GM19043 (cell line): ENCODE data around the gene SHPK.

Source experiments
- ATAC-seq: cut with Tn5 transposase; IDR thresholded peaks from one replicate; pipeline ENCODE4 v1.9.1; 2021; ENCODE audit warnings: low read depth; ENCODE audit not compliant: unreplicated experiment

The SHPK gene

DNA sequence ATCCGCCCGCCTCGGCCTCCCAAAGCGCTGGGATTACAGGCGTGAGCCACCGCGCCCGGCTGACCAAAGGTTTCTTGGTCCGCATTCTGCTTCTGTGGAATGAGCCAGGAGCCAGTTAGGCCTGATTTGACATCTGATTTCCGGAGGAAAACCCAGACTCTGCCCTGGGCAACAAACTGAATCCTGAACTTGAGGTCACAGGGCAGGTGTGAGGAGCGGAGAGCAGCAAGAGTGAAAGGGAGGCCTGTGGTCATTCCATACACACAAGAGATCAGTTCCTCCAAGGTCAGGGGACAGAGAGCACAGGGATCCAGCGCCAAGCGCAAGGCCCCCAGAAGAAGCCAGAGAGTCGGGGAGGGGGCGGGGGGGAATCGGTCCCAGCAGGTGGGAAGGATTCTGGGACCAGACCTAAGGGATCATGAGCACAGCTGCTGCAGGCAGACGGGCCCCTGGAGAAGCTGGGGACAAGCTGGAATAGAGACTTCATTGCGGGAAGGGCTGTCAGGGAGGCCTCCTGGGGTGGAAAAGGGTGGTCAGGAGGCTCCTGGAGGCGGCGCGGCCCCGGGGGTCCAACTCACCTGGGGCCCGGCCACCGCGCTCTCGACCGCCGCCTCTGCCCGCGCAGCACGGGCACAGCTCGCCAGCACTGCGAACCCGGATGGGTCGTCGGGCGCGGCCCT lies 436 bp downstream of the SHPK start:
- no peak for ATAC-seq

DNA sequence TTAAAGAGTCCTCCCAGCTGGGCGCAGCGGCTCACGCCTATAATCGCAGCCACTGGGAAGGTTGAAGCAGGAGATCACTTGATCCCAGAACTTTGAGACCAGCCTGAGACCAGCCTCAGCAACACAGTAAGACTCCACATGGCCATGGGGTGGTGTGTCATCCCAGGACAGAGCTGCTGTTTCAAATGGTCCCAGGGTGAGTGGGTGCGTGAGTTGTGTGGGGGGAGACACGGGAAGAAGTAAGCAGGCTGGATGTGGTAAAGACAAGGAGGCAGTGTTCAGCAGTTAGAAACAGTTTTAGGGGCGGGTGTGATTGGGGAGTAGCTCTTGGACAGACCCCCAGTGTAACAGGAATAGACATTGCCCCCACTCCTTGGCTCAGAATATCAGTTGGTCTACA lies 3.8 kb downstream of the SHPK start:
- no peak for ATAC-seq

DNA sequence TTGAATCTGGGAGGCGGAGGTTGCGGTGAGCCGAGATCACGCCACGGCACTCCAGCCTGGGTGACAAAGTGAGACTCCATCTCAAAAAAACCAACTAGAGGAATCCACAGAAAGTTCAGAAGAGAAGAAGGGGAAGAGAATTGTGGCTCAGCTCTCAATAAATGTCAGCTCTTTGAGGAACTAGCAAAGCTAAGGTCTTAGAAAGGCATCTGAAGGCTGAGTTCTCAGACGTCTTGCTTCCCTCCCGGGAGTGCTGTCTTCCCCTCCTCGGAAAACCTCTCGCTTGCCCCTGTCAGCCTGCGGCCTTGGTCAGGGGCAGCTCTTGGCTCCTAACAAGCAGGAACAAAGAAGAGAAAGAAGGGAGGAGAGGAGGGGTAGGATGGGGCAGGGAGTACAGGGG lies 5.3 kb downstream of the SHPK start:
- ATAC-seq: no peak

DNA sequence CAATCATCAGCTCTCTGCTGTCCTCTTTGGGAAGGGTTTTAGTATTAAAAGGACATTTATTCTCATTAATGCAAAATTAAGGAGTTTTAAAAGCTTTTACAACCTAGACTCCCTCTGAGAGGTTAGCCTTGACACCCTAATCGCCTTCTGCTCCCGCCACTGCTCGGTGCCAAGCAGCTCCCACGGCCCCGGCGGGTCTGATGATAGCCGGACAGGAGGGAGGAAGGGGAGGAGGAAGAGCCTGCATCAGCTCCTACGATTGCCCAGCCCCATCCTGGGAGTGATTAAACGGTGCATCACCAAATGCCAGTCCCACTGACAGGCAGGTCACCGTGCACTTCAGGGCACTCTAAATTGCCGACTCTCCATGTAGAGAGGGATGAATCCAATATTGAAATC lies 8.3 kb downstream of the SHPK start:
- no peak for ATAC-seq

DNA sequence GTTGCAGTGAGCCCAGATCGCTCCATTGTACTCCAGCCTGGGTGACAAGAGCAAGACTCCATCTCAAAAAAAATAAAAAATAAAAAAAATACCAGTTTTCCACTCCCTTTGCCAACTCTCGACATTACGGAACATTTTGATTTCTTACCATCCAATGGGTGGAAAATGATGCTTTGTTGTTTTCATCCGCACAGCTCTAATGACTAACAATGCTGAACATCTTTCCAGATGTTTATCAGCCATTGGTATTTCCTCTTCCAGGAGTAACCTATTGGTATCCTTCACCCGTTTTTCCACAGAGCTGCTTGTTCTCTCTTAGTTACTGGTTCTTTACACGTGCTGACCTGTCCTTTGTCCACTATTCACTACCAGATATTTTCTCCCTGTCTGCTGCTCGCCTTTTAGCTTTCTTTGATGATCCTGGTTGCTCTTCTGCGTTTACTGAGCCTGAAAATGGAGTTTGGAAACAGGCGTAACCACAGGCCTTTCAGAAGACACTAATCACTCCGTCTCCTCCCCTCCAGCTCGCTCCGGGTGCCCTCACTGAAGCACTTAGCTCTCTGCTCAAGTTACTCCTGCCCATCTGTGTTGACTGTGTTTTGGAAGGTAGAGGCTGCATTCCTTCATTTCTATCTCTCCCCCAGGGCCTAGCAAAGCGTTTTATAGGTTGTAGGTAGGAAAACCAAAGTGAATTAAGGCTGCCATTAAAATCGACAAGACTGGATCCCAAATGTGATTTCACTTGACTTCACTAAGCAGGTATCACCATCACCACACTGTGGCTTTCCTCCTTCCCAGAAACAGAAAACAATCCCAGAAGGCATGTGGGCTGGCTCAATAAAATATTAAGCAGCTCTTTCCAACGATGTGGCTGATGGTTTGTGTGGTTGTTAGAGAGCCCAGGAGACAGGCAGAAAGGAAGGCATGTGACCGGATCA lies 8.9 kb downstream of the SHPK start:
- ATAC-seq: no peak

DNA sequence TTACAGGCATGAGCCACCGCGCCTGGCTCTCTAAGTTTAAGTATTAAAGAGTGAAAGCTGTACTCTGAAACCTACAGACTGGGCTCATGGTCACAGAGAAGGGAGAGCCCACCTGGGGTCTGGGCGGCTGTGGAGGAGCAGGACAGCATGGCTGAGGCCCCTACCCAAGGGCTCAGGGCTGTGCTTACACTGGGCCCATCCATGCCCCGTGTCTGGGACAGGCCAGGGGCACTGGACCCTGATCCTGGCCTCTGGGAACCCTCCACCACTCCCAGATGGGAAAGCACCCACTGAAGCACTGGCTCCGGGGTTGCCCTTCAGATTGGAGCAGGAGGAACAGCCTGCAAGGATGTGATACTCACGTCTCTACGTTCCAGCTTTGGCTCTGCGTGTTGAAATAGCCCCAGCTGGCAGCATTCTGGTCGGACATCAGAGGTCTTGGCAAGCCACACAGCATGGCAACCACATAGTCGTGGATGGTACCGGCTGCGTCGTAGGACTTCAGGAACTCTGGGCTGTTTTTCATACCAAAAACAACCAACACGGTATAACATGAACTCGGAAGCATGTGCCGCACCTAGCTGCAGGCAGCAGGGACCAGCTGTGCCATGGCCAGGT lies 13.0 kb downstream of the SHPK start:
- ATAC-seq: no peak

DNA sequence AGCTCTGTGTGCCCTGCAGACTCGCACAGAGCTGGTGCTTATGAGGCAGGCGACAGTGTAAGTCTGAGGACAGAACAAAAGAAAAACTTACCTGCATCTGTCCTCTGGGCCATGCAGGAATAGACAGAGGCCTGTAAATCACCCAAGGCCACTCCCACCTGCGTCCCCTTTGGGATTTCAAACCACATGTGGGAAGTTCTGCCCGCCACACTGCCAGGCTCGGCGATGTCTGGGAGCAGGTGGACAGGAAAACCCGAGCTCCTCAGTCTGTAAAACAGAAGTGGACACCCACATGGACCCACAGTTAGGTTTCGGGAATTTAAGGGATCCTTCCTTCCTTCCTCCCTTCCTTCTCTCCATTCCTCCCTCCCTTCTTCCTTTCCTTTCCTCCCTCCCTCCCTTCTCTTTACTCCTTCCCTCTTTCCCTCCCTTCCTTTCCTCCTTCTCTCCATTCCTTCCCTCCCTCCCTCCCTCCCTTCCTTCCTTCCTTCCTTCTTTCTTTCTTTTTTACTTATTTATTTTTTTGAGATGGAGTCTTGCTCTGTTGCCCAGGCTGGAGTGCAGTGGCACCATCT lies 14.8 kb downstream of the SHPK start:
- ATAC-seq: no peak

DNA sequence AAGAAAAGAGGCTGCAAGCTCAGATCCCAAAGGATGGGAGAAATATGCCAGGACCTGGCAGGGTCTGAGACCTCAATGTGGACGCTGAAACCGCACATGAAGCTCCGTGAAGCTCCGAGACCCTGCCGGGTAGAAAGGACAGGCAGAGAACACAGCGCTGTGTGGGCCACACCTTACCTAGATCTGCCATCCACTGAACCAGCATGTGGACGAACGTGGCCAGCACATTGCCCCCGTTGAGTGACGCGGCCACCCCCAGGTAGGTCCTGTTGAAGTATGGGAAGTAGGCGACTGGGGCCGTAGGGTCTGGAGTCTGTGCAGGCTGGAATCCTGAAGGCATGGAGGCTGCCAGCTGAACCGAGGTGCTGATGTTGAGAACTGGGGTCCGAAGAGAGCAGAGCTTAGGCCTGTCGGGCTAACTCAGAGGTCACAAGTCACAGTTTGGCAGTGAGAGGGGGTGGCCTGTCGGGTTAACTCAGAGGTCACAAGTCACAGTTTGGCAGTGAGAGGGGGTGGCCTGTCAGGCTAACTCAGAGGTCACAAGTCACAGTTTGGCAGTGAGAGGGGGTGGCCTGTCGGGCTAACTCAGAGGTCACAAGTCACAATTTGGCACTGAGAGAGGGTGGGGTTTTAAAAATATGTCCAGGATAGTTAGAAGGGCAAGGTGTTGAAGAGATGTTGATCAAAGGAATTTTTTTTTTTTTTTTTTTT lies 20.7 kb downstream of the SHPK start:
- ATAC-seq: no peak

DNA sequence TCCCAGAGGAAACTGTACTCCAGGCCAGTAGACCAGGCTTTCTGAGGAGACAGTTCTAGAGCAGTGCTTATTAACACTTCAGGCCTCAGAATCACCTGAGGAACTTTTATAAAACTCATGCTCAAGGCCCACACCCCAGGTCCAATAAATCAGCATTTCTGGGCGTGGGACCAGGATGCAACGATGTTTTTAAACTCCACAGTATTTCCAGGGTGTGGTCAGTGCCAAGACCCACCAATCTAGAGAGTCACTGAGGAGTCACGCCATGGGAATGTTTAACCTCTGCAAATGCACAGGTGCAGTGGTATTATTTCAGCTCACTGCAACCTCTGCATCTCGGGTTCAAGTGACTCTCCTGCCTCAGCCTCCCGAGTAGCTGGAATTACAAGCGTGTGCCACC lies 22.9 kb downstream of the SHPK start:
- ATAC-seq: no peak

DNA sequence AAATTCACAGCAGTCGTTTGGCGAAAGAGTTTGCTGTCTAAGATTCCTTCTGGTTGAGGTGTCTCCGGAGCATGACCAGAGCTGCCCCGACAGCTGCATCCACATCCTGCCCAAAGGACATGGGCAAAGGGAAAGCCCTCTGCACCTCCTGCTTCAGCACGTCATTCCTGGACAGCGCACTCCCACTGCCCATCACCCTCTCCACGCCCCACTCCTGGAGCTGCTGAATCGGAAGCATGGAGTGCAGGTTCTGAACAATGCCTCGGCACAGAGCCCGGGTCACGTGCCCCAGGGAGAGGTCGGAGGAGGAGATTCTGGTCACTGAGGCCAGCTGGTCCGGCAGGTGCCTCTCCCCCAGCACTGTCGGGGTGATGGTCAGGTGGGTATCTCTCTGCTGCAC lies 25.5 kb downstream of the SHPK start:
- ATAC-seq: no peak

DNA sequence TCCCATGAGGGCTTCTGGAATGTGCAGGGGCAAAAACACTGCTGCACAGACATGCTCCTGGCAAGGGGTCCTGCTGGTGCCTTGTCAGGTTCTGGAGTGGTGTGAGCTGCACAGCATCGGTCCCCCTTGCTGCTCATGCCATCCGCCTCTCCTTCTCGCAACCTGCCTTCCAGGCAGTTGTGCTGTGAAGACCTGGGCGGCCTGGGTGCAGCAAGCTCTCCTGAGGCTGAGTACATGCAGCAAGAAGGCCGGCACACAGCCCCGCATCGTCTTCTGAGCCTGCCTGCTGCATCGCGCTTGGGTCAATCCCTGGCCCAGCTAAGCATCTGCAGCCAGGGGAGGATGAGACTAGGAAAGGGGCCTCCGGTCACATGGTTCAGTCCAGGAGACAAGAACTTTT lies 26.4 kb downstream of the SHPK start:
- no peak for ATAC-seq

DNA sequence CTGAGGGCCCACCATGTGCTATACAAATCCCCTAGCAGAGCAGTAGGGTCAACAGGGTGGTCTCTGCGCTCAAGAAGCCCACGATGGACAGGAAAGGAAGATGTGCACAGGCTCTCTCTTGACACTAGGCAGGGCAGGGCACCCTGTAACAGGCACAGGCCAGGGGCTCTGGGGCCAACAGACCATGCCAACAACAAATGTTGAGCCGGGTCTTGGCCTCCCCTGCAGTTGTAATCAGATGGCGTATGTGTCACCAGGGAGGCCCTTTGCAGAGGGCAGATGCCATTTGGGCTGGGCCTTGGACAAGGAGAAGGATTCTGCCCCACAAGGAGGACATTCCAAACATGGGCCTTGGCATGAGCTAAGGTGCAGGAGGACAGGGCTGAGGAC lies 32.2 kb downstream of the SHPK start:
- no peak for ATAC-seq

DNA sequence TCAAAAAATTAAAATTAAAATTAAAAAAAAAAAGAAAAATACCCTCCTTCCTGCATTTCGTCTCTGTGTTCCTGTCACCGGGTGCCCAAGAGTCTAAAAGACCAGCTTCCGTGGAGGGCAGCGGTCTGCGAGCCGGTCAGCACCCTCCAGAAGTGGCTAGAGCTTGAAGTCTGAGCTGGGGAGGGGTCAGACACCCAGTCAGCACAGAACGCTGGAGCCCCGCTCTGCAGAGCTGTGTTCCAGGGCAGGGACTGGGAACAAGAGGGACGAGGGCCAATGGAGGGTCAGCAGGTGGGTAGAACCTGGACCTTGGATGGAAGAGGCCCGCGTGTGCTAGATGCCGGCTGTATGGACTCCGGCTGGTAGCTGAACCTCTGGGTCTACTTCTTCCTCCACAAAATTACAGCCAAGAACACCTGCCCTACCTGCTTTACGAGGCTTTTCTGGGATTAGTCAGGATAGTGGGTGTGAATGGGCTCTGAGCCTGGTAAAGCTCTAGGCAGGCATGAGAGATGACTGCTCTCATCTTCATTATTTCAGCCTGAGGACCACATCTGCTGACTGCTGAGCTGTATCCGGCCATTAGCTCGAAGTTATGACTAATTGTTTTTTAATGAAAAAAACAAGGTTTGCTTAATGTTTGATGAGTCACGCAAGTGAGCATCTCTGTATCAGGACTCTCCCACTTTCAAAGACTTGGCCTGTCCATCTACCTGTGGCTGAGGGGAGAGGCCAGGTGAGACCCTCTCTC lies 32.8 kb downstream of the SHPK start:
- no peak for ATAC-seq

DNA sequence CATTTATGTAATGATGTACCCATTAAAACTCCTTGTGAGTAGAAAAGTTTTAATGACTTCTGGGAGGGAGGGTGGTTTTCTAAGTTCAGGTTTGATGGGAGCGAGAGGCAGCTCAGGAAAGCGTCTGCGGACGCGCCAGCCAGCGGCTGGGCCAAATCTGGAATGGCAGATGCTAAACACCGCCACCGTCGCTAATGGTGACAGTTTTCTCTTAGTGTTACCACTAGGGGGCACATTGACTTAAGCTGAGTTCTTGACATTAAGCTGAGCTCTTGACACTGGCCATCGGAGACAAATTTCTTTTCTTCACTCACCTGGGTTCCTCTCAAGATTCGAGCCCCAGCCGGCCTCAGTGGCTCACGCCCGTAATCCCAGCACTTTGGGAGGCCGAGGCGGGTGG lies 33.6 kb downstream of the SHPK start:
- no peak for ATAC-seq

DNA sequence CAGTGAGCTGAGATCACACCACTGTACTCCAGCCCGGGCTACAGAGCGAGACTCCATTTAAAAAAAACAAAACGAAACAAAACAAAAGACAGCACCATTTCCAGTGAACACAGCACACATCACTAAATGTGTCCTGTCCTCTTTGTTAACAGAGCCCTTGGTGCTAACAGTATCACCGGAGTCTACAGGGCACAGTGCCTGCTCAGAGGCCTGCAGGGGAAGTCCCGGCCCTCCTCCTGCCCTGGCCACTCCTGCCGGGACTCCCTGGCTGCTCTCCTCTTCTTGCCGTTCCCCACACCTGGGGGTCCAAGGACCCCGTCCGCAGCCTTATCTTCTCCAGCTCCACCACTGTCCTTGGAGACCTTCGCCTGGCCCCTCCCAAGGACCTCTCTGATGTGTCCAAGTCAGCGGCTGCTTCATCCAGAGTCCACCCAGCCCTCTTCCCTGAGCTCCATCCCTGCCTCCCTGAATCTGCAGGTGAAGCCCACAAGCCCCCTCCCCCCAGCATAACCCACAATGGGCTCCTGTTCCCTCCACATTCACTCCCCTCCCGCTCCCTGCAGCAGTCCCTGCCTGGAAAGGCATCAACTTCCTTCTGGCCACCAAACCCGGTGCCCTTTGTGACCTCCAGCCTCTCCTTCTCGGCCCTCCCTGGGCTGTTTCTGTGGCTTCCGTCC lies 35.4 kb downstream of the SHPK start:
- ATAC-seq: no peak

DNA sequence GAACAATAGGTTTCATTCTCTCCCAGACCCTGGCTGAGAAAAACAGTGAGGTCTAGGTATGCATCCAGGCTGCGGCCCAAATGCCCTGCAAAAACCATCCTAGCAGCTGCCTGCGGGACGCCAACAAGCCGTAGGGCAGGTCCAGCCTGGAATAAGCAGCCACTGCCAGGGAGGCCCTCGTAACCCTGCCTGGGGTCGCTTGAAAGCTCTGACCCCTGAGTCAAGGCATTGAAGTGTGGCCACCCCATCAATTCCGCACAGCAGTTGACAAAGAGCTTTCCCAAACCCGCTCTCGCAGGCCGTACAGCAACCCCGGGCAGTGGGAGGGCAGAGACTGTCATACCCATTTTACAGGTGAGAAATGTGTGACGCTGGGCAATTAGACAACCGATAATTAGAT lies 38.0 kb downstream of the SHPK start:
- ATAC-seq: no peak

DNA sequence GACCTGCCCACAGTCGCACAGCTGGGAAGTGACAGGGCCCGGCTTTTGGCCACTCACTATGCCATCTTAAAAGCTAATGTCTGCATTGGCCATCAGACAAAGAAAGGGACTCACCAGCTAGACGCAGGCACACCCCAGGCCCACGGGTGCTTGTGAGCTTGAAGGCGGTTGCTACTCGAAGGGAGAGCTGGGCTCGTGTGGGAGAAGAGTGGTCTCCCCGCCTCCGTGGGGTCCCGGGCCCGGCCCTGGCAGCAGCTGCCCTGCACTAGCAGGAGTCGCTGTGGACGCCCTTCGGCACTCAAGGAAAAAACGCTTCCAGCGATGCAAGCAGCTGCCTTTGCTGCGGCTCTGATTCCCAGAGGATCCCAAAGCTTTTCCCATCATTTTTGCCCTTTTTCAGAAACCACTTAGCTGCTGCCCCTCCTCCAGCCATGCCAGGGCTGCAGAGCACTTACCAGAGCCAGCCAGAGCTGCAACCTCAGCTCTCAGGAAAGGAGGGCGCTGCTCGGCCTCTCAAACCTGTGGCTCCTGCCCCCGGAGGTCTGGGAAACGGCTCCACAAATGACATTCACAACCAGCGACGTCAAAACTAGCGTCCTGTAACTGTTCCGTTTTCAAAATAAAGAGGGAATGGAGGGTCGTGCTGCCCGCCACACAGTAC lies 39.1 kb downstream of the SHPK start:
- no peak for ATAC-seq

DNA sequence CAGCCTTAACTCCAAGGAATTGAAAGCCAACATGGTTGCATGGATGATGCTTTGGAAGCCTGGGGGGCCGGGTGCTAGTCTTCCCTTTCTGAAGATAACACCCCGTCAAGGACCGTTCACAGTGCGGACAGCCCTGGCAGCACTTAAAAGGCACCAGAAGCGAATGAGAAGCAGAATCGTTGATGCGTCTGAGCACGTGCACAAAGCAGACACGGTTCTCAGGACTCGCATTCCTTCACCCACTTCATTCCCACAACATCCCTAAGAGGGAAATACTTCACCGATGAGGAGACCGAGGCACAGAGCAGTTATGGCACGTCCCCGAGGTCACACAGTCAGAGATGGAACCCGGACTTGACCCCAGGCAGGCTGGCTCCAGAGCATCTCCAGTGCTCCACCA lies 41.1 kb downstream of the SHPK start:
- ATAC-seq: no peak
